Right atrium auricular region (tissue), 2 donors: ENCODE results near the gene DNAJC21. TPM values are rescaled to one million over a fixed set of nuclear protein-coding genes. Genes with fewer than 3 reads are reported as not detected.

ENCODE experiments used
- DNase-seq: peaks from one replicate; pipeline ENCODE4 v3.0.0-alpha.2; 2019; ENCODE audit warnings: low spot score
- H3K27ac ChIP-seq, 2 donors: fragments of 200-600 bp; sonication (generic); 1 replicate in 1 of 2; 2 replicates in 1 of 2; pipeline ENCODE4 v1.5.1; 2016 to 2019
- H3K27me3 ChIP-seq, 2 donors: fragments of 200-600 bp; sonication (generic); one replicate each; pipeline versions ENCODE4 v1.5.1 to v1.6.0; 2017 to 2019
- H3K36me3 ChIP-seq: fragments of 200-600 bp; sonication (generic); one replicate; pipeline ENCODE4 v1.5.1; 2016
- H3K4me1 ChIP-seq, 2 donors: fragments of 200-600 bp; sonication (generic); one replicate each; pipeline versions ENCODE4 v1.5.1 to v1.6.0; 2017 to 2019
- H3K4me3 ChIP-seq, 2 donors: fragments of 200-600 bp; sonication (generic); 1 replicate in 1 of 2; 2 replicates in 1 of 2; pipeline ENCODE4 v1.5.1; 2017 to 2019; ENCODE audit warnings: mild to moderate bottlenecking in 1 of 2, moderate library complexity in 1 of 2
- H3K9me3 ChIP-seq, 2 donors: fragments of 200-600 bp; sonication (generic); one replicate each; pipeline ENCODE4 v1.5.1; 2019
- total RNA-seq, 2 donors: library from RNA; depleted of rRNA; stranded (reverse); fragments of >200 nt; gene quantifications; one replicate each; pipeline ENCODE4 v1.1.0, GENCODE V29; 2016
- TF ChIP-seq, protein P1 (sequence below), 2 donors: fragments of 200-600 bp; sonication (generic); IDR thresholded peaks; one replicate each; pipeline ENCODE4 v1.5.1; 2019; ENCODE audit warnings: antibody characterized with exemption in 2 of 2

DNAJC21 gene
- total RNA-seq, 2 donors from 2014 or later = 39.1 to 50.8 TPM

DNA sequence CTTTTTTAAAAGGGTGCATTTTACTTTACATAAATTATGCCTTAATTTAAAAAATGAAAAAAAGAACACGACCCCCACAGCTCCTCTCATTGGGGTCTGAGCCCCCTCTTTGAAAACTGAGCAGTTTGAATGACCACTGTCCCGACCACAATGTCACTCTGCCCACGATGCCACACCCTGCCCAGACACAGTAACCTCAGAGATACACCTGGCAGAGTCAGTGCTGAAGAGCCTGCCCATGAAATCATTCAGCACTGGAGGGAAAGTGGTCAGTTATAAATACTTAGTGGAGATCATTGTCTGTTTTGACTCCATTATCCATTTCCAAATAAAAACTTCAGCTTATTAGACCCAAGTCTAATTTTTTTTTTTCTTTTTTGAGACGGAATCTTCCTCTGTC lies 49.3 kb downstream of the DNAJC21 start:
- Histone ChIP-seq H3K9me3 (no peaks in the 10 kb centered on the region), H3K4me3 (no peak overlapping the region), H3K27me3 (no peaks in the 10 kb centered on the region), H3K27ac (no peak overlapping the region), H3K36me3 (no peaks in the 10 kb centered on the region), H3K4me1 (no peaks in the 10 kb centered on the region)
- DNase-seq = no peak
- TF ChIP-seq, protein P1, sequence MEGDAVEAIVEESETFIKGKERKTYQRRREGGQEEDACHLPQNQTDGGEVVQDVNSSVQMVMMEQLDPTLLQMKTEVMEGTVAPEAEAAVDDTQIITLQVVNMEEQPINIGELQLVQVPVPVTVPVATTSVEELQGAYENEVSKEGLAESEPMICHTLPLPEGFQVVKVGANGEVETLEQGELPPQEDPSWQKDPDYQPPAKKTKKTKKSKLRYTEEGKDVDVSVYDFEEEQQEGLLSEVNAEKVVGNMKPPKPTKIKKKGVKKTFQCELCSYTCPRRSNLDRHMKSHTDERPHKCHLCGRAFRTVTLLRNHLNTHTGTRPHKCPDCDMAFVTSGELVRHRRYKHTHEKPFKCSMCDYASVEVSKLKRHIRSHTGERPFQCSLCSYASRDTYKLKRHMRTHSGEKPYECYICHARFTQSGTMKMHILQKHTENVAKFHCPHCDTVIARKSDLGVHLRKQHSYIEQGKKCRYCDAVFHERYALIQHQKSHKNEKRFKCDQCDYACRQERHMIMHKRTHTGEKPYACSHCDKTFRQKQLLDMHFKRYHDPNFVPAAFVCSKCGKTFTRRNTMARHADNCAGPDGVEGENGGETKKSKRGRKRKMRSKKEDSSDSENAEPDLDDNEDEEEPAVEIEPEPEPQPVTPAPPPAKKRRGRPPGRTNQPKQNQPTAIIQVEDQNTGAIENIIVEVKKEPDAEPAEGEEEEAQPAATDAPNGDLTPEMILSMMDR (IDR thresholded peaks at IDR 0.05) = no peak

DNA sequence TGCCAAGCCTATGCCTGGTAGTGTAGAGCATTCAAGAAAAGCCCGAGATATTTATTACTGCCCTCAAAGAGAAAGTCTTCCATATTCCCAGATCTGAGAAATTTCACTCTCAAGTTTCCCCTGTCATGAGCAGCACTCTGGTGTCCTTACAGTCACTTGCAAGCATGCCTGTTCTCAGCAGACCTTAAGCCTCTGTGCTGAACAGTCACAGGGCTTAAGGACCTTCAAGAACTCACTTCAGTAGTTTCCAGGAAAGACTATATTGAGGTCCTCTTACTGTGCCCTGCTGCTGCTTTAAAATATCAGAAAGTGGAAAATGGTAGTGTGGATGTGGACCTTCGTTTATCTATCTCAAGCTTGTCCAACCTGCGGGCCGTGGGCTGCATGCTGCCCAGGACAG lies 53.5 kb downstream of the DNAJC21 start:
- H3K36me3 ChIP-seq = no peaks in the 10 kb centered on the region
- H3K27ac ChIP-seq = no peak overlapping the region
- TF ChIP-seq, protein P1 (IDR thresholded peaks at IDR 0.05) = no peak
- H3K27me3 ChIP-seq = no peaks in the 10 kb centered on the region
- no peak for DNase-seq
- peaks cover 0 to 22% of the 10 kb centered on the region in 2 donors for H3K9me3 ChIP-seq
- H3K4me1 ChIP-seq = no peaks in the 10 kb centered on the region
- no peak overlapping the region for H3K4me3 ChIP-seq

DNA sequence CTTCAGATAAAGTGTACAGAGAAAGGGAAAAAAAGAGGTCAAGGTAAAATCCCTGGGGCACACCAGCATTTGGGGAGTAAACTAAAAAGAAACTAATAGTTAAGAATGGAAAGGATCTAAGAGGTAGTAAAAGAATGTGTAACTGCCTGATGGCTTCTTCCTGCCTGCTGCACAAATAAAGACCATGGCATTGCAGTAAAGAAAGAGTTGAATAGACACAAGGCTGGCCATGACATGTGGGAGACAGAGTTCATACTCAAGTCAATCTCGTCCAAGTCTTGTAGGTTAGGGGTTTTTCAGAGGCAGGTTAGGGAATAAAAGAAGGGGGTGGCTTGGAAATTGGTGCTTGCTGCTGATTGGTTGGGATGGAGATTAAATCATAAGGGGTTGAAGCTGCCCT lies 57.6 kb downstream of the DNAJC21 start:
- Histone ChIP-seq H3K4me1 (no peaks in the 10 kb centered on the region), H3K36me3 (no peaks in the 10 kb centered on the region), H3K27ac (no peak overlapping the region), H3K9me3 (peaks cover 0 to 22% of the 10 kb centered on the region in 2 donors), H3K27me3 (no peaks in the 10 kb centered on the region), H3K4me3 (no peak overlapping the region)
- TF ChIP-seq, protein P1 (IDR thresholded peaks at IDR 0.05) = no peak
- DNase-seq = no peak

DNA sequence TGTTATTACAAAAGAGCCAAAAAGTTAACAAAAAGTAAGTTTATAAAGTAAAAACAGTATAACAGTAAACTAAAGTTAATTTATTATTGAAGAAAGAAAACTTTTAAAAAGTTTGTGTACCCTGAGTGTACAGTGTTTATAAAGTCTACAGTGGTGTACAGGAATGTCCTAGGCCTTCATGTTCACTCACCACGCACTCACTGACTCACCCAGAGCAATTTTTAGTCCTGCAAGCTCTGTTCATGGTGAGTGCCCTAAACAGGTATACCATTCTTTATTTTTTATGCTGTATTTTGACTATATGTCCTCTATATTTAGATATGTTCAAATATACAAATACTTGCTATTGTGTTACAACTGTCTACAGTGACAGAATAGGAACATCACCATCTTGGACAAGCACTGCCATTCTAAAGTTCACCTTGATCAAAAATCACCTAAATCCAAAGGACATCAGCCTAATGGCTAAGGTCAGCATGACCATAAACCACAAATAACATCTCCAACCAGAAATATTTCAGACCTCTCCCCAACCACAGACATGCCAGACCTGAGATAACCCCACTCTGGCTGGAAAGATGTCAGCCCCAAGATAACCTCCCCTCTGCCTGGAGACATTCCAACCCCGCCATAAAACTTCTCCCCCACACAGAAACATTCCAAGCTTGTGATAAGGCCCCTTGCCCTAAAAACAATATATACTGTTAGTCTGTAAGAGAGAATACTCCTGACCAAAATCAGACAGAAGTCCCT lies 62.3 kb downstream of the DNAJC21 start:
- no peaks in the 10 kb centered on the region for H3K4me1 ChIP-seq
- TF ChIP-seq, protein P1 (IDR thresholded peaks at IDR 0.05) = no peak
- no peaks in the 10 kb centered on the region for H3K27me3 ChIP-seq

DNA sequence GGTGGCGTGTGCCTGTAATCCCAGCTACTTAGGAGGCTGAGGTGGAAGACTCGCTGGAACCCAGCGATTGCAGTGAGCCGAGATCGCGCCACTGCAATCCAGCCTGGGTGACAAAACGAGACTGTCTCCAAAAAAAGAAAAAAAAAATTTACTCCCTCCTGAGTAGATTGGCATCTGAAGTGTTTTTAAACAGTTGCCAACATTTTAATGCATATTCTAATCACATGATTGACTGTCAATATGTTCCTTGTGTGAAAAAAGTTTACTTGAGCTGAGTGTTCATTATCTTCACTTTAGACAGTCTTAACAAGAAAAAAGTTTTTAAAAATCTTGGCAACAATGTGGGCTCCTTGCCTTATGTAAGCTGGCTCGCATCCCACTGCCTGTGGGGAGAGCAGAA lies 64.6 kb downstream of the DNAJC21 start:
- TF ChIP-seq, protein P1 (IDR thresholded peaks at IDR 0.05) = no peak
- Histone ChIP-seq H3K4me3 (no peak overlapping the region), H3K36me3 (no peaks in the 10 kb centered on the region)

More for the DNA sequence above, 62.3 kb downstream of the DNAJC21 start:
- no peak for DNase-seq
- Histone ChIP-seq H3K9me3 (peaks cover 0 to 8% of the 10 kb centered on the region in 2 donors), H3K36me3 (no peaks in the 10 kb centered on the region), H3K4me3 (no peak overlapping the region), H3K27ac (no peak overlapping the region)

DNA sequence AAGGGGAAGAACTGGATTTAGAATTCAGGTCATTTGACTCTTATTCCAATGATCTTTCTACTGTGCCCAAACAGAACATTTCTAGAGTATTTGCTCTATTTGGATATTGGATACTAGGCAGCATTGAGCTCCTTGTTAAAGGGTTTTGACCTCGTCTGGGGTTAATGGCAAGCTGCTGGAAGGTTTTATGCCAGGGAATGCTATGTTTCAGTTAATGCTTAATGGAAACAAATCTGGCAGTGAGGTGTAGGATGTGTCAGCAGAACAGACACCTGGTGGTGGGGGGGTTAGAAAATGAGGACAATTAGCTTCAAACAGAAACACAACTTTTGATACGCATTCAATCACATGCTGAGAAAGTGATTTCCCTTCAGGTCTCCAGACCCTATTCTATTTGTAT lies 66.9 kb downstream of the DNAJC21 start:
- Histone ChIP-seq H3K9me3 (no peaks in the 10 kb centered on the region), H3K36me3 (no peaks in the 10 kb centered on the region), H3K27ac (no peak overlapping the region), H3K4me1 (no peaks in the 10 kb centered on the region), H3K27me3 (no peaks in the 10 kb centered on the region), H3K4me3 (no peak overlapping the region)
- TF ChIP-seq, protein P1 (IDR thresholded peaks at IDR 0.05) = no peak
- DNase-seq = no peak

More for the DNA sequence above, 64.6 kb downstream of the DNAJC21 start:
- no peak overlapping the region for H3K27ac ChIP-seq
- DNase-seq = no peak
- H3K9me3 ChIP-seq = no peaks in the 10 kb centered on the region
- H3K4me1 ChIP-seq = no peaks in the 10 kb centered on the region
- H3K27me3 ChIP-seq = no peaks in the 10 kb centered on the region
